HL-60 (cell line): ENCODE data around the gene CHCHD1.

Experiments
- DNase-seq, 2 experiments: peaks; one replicate each; pipeline ENCODE4 v3.0.0-alpha.2; 2010 to 2020; ENCODE audit warnings: low read depth in 1 of 2, low spot score in 1 of 2
- H3K27ac ChIP-seq: fragments of 250-450 bp; sonication (Bioruptor Pico); replicated peaks from 2 replicates; pipeline ENCODE4 v1.5.1; 2020; ENCODE audit warnings: mild to moderate bottlenecking, moderate library complexity
- H3K27me3 ChIP-seq: fragments of 250-450 bp; sonication (Bioruptor Pico); 2 replicates; pipeline ENCODE4 v1.5.1; 2021; ENCODE audit warnings: mild to moderate bottlenecking, moderate library complexity; ENCODE audit not compliant: insufficient read depth, poor library complexity, severe bottlenecking
- H3K4me3 ChIP-seq: replicated peaks from 2 replicates; pipeline ENCODE4 v1.5.1; 2011; ENCODE audit warnings: mild to moderate bottlenecking, control low read depth, low read length; ENCODE audit not compliant: insufficient read depth
- GABPA ChIP-seq: IDR thresholded peaks from 2 replicates; pipeline ENCODE4 v1.6.1; 2012; ENCODE audit warnings: low read depth
- POLR2AphosphoS5 ChIP-seq: IDR thresholded peaks from 2 replicates; pipeline ENCODE4 v1.6.1; 2012; ENCODE audit warnings: low read depth
- SPI1 ChIP-seq: IDR thresholded peaks from 2 replicates; pipeline ENCODE4 v1.6.1; 2012; ENCODE audit warnings: low read depth, mild to moderate bottlenecking, borderline replicate concordance
- TF ChIP-seq, protein P1 (sequence below): IDR thresholded peaks from 2 replicates; pipeline ENCODE4 v1.6.1; 2012; ENCODE audit warnings: low read depth; ENCODE audit not compliant: insufficient replicate concordance
- TF ChIP-seq, protein P2 (sequence below): IDR thresholded peaks from one replicate; pipeline ENCODE4 v1.5.1; 2011; ENCODE audit warnings: low read length, control low read depth, inconsistent platforms; ENCODE audit not compliant: insufficient read depth

CHCHD1 gene

GRCh38 chr10:73808021-73808815, 26.4 kb downstream of the CHCHD1 start:
- no peak for DNase-seq
- no peak overlapping the region for H3K4me3 ChIP-seq
- H3K27me3 ChIP-seq = no peaks in the 10 kb centered on the region
- TF ChIP-seq, protein P1, sequence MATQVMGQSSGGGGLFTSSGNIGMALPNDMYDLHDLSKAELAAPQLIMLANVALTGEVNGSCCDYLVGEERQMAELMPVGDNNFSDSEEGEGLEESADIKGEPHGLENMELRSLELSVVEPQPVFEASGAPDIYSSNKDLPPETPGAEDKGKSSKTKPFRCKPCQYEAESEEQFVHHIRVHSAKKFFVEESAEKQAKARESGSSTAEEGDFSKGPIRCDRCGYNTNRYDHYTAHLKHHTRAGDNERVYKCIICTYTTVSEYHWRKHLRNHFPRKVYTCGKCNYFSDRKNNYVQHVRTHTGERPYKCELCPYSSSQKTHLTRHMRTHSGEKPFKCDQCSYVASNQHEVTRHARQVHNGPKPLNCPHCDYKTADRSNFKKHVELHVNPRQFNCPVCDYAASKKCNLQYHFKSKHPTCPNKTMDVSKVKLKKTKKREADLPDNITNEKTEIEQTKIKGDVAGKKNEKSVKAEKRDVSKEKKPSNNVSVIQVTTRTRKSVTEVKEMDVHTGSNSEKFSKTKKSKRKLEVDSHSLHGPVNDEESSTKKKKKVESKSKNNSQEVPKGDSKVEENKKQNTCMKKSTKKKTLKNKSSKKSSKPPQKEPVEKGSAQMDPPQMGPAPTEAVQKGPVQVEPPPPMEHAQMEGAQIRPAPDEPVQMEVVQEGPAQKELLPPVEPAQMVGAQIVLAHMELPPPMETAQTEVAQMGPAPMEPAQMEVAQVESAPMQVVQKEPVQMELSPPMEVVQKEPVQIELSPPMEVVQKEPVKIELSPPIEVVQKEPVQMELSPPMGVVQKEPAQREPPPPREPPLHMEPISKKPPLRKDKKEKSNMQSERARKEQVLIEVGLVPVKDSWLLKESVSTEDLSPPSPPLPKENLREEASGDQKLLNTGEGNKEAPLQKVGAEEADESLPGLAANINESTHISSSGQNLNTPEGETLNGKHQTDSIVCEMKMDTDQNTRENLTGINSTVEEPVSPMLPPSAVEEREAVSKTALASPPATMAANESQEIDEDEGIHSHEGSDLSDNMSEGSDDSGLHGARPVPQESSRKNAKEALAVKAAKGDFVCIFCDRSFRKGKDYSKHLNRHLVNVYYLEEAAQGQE = no peak
- TF ChIP-seq, protein P2, sequence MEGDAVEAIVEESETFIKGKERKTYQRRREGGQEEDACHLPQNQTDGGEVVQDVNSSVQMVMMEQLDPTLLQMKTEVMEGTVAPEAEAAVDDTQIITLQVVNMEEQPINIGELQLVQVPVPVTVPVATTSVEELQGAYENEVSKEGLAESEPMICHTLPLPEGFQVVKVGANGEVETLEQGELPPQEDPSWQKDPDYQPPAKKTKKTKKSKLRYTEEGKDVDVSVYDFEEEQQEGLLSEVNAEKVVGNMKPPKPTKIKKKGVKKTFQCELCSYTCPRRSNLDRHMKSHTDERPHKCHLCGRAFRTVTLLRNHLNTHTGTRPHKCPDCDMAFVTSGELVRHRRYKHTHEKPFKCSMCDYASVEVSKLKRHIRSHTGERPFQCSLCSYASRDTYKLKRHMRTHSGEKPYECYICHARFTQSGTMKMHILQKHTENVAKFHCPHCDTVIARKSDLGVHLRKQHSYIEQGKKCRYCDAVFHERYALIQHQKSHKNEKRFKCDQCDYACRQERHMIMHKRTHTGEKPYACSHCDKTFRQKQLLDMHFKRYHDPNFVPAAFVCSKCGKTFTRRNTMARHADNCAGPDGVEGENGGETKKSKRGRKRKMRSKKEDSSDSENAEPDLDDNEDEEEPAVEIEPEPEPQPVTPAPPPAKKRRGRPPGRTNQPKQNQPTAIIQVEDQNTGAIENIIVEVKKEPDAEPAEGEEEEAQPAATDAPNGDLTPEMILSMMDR = no peak
- TF ChIP-seq SPI1 (no peak), GABPA (no peak), POLR2AphosphoS5 (no peak)
- no peak overlapping the region for H3K27ac ChIP-seq

GRCh38 chr10:73809061-73809818, 27.4 kb downstream of the CHCHD1 start:
- H3K27ac ChIP-seq = no peak overlapping the region
- no peak for DNase-seq
- TF ChIP-seq GABPA (no peak), POLR2AphosphoS5 (no peak), SPI1 (no peak)
- TF ChIP-seq, protein P1 = no peak
- TF ChIP-seq, protein P2 = no peak
- H3K4me3 ChIP-seq = no peak overlapping the region
- no peaks in the 10 kb centered on the region for H3K27me3 ChIP-seq

DNA sequence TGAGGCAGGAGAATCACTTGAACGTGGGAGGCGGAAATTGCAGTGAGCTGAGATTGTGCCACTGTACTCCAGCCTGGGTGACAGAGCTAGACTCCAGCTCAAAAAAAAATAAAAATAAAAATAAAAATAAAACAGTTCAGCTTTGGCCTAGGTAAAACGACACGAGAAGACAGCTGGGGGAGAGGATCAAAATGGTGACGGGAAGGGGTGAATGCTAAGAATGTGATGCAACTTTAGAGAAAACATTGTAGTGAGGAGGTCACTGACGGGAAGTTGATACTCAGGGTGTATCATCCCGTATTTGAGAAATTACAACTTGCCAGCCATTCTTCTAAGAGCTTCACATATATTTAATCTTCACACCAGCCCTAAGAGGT, 28.5 kb downstream of the CHCHD1 start:
- no peaks in the 10 kb centered on the region for H3K27me3 ChIP-seq
- no peak for TF ChIP-seq GABPA
- TF ChIP-seq, protein P2 = no peak
- no peak for TF ChIP-seq SPI1
- no peak for TF ChIP-seq POLR2AphosphoS5
- TF ChIP-seq, protein P1 = no peak
- no peak for DNase-seq
- peak overlapping the region; percentile 79 for H3K4me3 ChIP-seq
- peak overlapping the region; percentile 76 for H3K27ac ChIP-seq
